IMR-90 (cell line): Measurements from ENCODE around the gene GPC6. TPM values are rescaled to one million over a fixed set of nuclear protein-coding genes. Genes with fewer than 3 reads are reported as not detected.

Experiments
- ATAC-seq: fragments of 200-7000 bp; cut with Tn5 transposase; 2 replicates; pipeline ENCODE4 v1.9.1; 2020; ENCODE audit warnings: low read depth, mild to moderate bottlenecking, moderate library complexity
- BruUV-seq: library from RNA; stranded (reverse); fragments of 400-500 nt; replicated peaks from 2 replicates; lab custom pipeline; 2021; lab: Mats Ljungman, UMichigan
- CTCF ChIA-PET: fragments of 300-600 bp; formaldehyde crosslinking; extraction: SDS; loops from one replicate; lab custom pipeline; 2021; ENCODE audit warnings: antibody characterized with exemption; lab: Yijun Ruan, JAX
- POLR2A ChIA-PET: fragments of 300-600 bp; sonication (Branson Sonifier 250); formaldehyde crosslinking; loops from one replicate; lab custom pipeline; 2022; ENCODE audit warnings: antibody characterized with exemption; ENCODE audit not compliant: unreplicated experiment; lab: Charles Lee
- DNase-seq: peaks from one replicate; pipeline ENCODE4 v3.0.0; 2013
- H2AFZ ChIP-seq: replicated peaks from 2 replicates; pipeline ENCODE3; 2013; ENCODE audit warnings: low read length, mild to moderate bottlenecking; ENCODE audit not compliant: poor library complexity
- H2AK5ac ChIP-seq: 2 replicates; pipeline ENCODE4 v1.6.1; 2013; ENCODE audit warnings: low read depth, low read length, inconsistent platforms
- H2AK9ac ChIP-seq: replicated peaks from 2 replicates; pipeline ENCODE3; 2013; ENCODE audit warnings: mild to moderate bottlenecking, low read depth, low read length, moderate library complexity; ENCODE audit not compliant: poor library complexity
- H2BK120ac ChIP-seq: 2 replicates; pipeline ENCODE4 v1.6.1; 2013; ENCODE audit warnings: low read depth, low read length, inconsistent platforms
- H2BK15ac ChIP-seq: 3 replicates; pipeline ENCODE4 v1.6.1; 2013; ENCODE audit warnings: low read depth, low read length, inconsistent platforms
- H2BK20ac ChIP-seq: 2 replicates; pipeline ENCODE4 v1.6.1; 2013; ENCODE audit warnings: low read depth, mild to moderate bottlenecking, inconsistent platforms, low read length, moderate library complexity
- H2BK5ac ChIP-seq: 2 replicates; pipeline ENCODE4 v1.6.1; 2013; ENCODE audit warnings: mild to moderate bottlenecking, low read depth, low read length, inconsistent platforms; ENCODE audit not compliant: poor library complexity, severe bottlenecking
- H3K14ac ChIP-seq: replicated peaks from 2 replicates; pipeline ENCODE4 v1.6.1; 2013; ENCODE audit warnings: low read depth, low read length, inconsistent platforms
- H3K18ac ChIP-seq: 2 replicates; pipeline ENCODE4 v1.6.1; 2013; ENCODE audit warnings: low read depth, low read length, control low read depth
- H3K23ac ChIP-seq: 2 replicates; pipeline ENCODE4 v1.6.1; 2013; ENCODE audit warnings: low read depth, low read length, inconsistent platforms
- H3K27ac ChIP-seq: 2 replicates; pipeline ENCODE4 v1.5.1; 2013; ENCODE audit warnings: mild to moderate bottlenecking, control low read depth, low read length; ENCODE audit not compliant: insufficient read depth
- H3K27me3 ChIP-seq: 2 replicates; pipeline ENCODE4 v1.6.1; 2013; ENCODE audit warnings: low read length; ENCODE audit not compliant: control insufficient read depth, insufficient read depth
- H3K36me3 ChIP-seq: 2 replicates; pipeline ENCODE4 v1.6.1; 2013; ENCODE audit warnings: low read length, mixed read lengths; ENCODE audit not compliant: control insufficient read depth, insufficient read depth
- H3K4ac ChIP-seq: 2 replicates; pipeline ENCODE4 v1.6.1; 2013; ENCODE audit warnings: low read depth, low read length, inconsistent platforms
- H3K4me1 ChIP-seq: 2 replicates; pipeline ENCODE4 v1.6.1; 2013; ENCODE audit warnings: low read length, mixed read lengths; ENCODE audit not compliant: control insufficient read depth, insufficient read depth
- H3K4me2 ChIP-seq: 2 replicates; pipeline ENCODE4 v1.6.1; 2013; ENCODE audit warnings: low read depth, mild to moderate bottlenecking, control low read depth, low read length, moderate library complexity
- H3K4me3 ChIP-seq: 2 replicates; pipeline ENCODE4 v1.5.1; 2013; ENCODE audit warnings: low read depth, mild to moderate bottlenecking, control low read depth, low read length, moderate library complexity; ENCODE audit not compliant: insufficient read depth
- H3K56ac ChIP-seq: 2 replicates; pipeline ENCODE4 v1.6.1; 2013; ENCODE audit warnings: low read length, inconsistent platforms; ENCODE audit not compliant: insufficient read depth; ENCODE audit errors: extremely low read depth
- H3K79me1 ChIP-seq, 2 experiments: 2 replicates each; pipeline ENCODE4 v1.6.1; 2013; ENCODE audit warnings: low read length in 2 of 2, inconsistent platforms in 1 of 2, low read depth in 1 of 2
- H3K9ac ChIP-seq: 2 replicates; pipeline ENCODE4 v1.6.1; 2013; ENCODE audit warnings: low read depth, low read length, control low read depth
- H3K9me1 ChIP-seq: 2 replicates; pipeline ENCODE4 v1.6.1; 2013; ENCODE audit warnings: low read length, inconsistent platforms; ENCODE audit not compliant: insufficient read depth
- H3K9me3 ChIP-seq: 2 replicates; pipeline ENCODE4 v1.6.1; 2013; ENCODE audit warnings: low read length; ENCODE audit not compliant: control insufficient read depth, insufficient read depth
- H4K20me1 ChIP-seq: 2 replicates; pipeline ENCODE4 v1.6.1; 2013; ENCODE audit warnings: low read length, inconsistent platforms; ENCODE audit not compliant: insufficient read depth
- H4K5ac ChIP-seq: 2 replicates; pipeline ENCODE4 v1.6.1; 2013; ENCODE audit warnings: mild to moderate bottlenecking, low read depth, low read length, control low read depth
- H4K8ac ChIP-seq, 2 experiments: 2 replicates each; pipeline ENCODE4 v1.6.1; 2013; ENCODE audit warnings: low read depth in 2 of 2, low read length in 2 of 2, control low read depth in 1 of 2, inconsistent platforms in 1 of 2
- H4K91ac ChIP-seq: 2 replicates; pipeline ENCODE4 v1.6.1; 2013; ENCODE audit warnings: low read depth, low read length, inconsistent platforms; ENCODE audit not compliant: insufficient read depth
- CEBPB ChIP-seq: IDR thresholded peaks from 2 replicates; pipeline ENCODE4 v1.6.1; 2012; ENCODE audit warnings: low read depth, low read length, improper control_type of control experiment
- CHD1 ChIP-seq: IDR thresholded peaks from 2 replicates; pipeline ENCODE4 v1.6.1; 2012; ENCODE audit warnings: low read depth, low read length, improper control_type of control experiment
- FOS ChIP-seq: fragments of 150-350 bp; IDR thresholded peaks from 2 replicates; pipeline ENCODE4 v1.6.1; 2016; ENCODE audit warnings: low read depth, low read length
- MAFK ChIP-seq: IDR thresholded peaks from 2 replicates; pipeline ENCODE4 v1.6.1; 2012; ENCODE audit warnings: low read depth, low read length, improper control_type of control experiment
- MAZ ChIP-seq: IDR thresholded peaks from 2 replicates; pipeline ENCODE4 v1.6.1; 2012; ENCODE audit warnings: low read depth, mild to moderate bottlenecking, low read length, improper control_type of control experiment, moderate library complexity, borderline replicate concordance
- MXI1 ChIP-seq: IDR thresholded peaks from 2 replicates; pipeline ENCODE4 v1.6.1; 2012; ENCODE audit warnings: low read depth, mild to moderate bottlenecking, low read length, moderate library complexity, borderline replicate concordance
- NFE2L2 ChIP-seq: fragments of 150-350 bp; IDR thresholded peaks from 2 replicates; pipeline ENCODE4 v1.6.1; 2016; ENCODE audit warnings: low read depth, mild to moderate bottlenecking, low read length
- POLR2A ChIP-seq: IDR thresholded peaks from 2 replicates; pipeline ENCODE4 v1.6.1; 2012; ENCODE audit warnings: mild to moderate bottlenecking, low read depth, low read length
- RAD21 ChIP-seq: IDR thresholded peaks from 2 replicates; pipeline ENCODE4 v1.6.1; 2012; ENCODE audit warnings: low read length, improper control_type of control experiment
- RCOR1 ChIP-seq: IDR thresholded peaks from 2 replicates; pipeline ENCODE4 v1.6.1; 2012; ENCODE audit warnings: mild to moderate bottlenecking, low read length, improper control_type of control experiment; ENCODE audit not compliant: insufficient replicate concordance
- RFX5 ChIP-seq: IDR thresholded peaks from 2 replicates; pipeline ENCODE4 v1.8.0; 2012; ENCODE audit warnings: low read depth, mild to moderate bottlenecking, low read length, moderate library complexity
- SMC3 ChIP-seq: fragments of 150-350 bp; IDR thresholded peaks from 2 replicates; pipeline ENCODE4 v1.6.1; 2016; ENCODE audit warnings: low read depth, mild to moderate bottlenecking, antibody characterized with exemption, low read length, moderate library complexity
- WGBS, 2 experiments: methylation state at CpG; one replicate each; pipeline versions ENCODE4 v1.1.5 to v1.1.7; 2013; ENCODE audit warnings: missing lambda C conversion rate in 2 of 2; ENCODE audit not compliant: insufficient read length in 1 of 2; ENCODE audit errors: extremely low coverage in 2 of 2; 5-methylcytosine and 5-hydroxymethylcytosine counted together
- dilution Hi-C: fragments of 300-500 bp; cut with HindIII; formaldehyde crosslinking; loops from one replicate; pipeline ENCODE4 v1.14.3; 2018; ENCODE audit warnings: low sequenced_read_pairs; ENCODE audit not compliant: unreplicated experiment
- in situ Hi-C: fragments of 300-500 bp; cut with MboI; formaldehyde crosslinking; loops from 3 replicates; pipeline ENCODE4 v1.14.3; 2019; ENCODE audit warnings: low sequenced_read_pairs, inconsistent platforms, mixed read lengths
- intact Hi-C: fragments of 100-400 bp; cut with micrococcal nuclease; formaldehyde crosslinking; loops from 2 replicates; pipeline ENCODE4 v1.10.0; 2022
- polyA plus RNA-seq, 3 experiments: library from polyadenylated mRNA; depleted of rRNA; stranded (reverse); fragments of >200 nt; gene quantifications; 2 replicates each; pipeline ENCODE4 v1.2.3, GENCODE V29; 2012; ENCODE audit warnings: low replicate concordance in 1 of 3
- total RNA-seq: library from RNA; depleted of rRNA; stranded (reverse); fragments of >200 nt; gene quantifications from 2 replicates; pipeline ENCODE4 v1.2.3, GENCODE V29; 2012
- TF ChIP-seq, protein P1 (sequence below): fragments of 150-350 bp; IDR thresholded peaks from 2 replicates; pipeline ENCODE4 v1.6.1; 2017; ENCODE audit warnings: mild to moderate bottlenecking, antibody characterized with exemption, low read length, low read depth
- TF ChIP-seq, protein P2 (sequence below): fragments of 150-350 bp; IDR thresholded peaks from 2 replicates; pipeline ENCODE4 v1.6.1; 2016; ENCODE audit warnings: low read depth, mild to moderate bottlenecking, low read length, moderate library complexity, borderline replicate concordance
- TF ChIP-seq, protein P3 (sequence below): conservative IDR thresholded peaks from 2 replicates; pipeline ENCODE4 v1.5.1; 2012; ENCODE audit warnings: mild to moderate bottlenecking, low read depth, low read length, improper control_type of control experiment

Gene GPC6
- total and polyA plus RNA-seq, 2 of the 4 experiments (the other 2 are of a cell fraction) = 14.9 to 39.4 TPM

DNA sequence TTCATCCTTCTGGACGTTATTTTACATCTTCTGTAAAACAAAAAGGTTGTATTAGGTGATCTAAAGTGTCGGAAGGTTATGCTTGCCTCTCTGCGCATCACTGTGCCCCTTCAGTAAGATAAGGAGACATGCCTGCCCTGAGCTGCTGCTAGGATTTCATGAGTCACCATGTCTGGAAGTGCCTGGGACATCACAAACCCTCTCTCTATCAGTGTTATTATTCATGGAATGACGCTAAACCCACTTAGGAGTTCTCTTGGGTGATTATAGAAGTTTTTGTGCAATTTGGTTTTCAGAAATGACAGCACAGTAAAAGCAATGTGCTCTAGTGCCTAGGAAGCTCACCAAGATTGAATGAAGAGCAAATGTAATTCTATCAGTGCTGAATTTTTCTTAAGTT lies 635.2 kb downstream of the GPC6 start:
- POLR2A ChIA-PET = interaction anchor here (1.0 kb wide), 1 partner anchor 15 kb away, joined by 3 read pairs; no protein-coding TSS in a partner anchor
- Histone ChIP-seq H2BK5ac (peak overlapping the region; percentile 87), H2AFZ (no peak overlapping the region), H3K79me1 (no peaks in the 10 kb centered on the region), H3K36me3 (no peaks in the 10 kb centered on the region), H3K18ac (peak overlapping the region; percentile 63; the same call in 1 of the 2 replicates), H3K9ac (no peak overlapping the region), H3K4me3 (no peak overlapping the region; the same call in 1 of the 2 replicates), H2BK20ac (peak overlapping the region; percentile 87), H4K91ac (peak overlapping the region; percentile 45), H3K56ac (peak overlapping the region; percentile 12; the same call in 1 of the 2 replicates), H3K14ac (no peak overlapping the region), H3K9me1 (no peaks in the 10 kb centered on the region; the same call in 1 of the 2 replicates), H3K23ac (peak overlapping the region; percentile 14; the same call in 1 of the 2 replicates), H2AK5ac (peak overlapping the region; percentile 47), H2BK120ac (peak overlapping the region; percentile 83), H3K4ac (peak overlapping the region; percentile 70), H4K8ac (peak overlapping the region; percentile 6 to 53; a peak in 2 of 4 replicates), H3K4me2 (peak overlapping the region; percentile 73), H3K4me1 (peaks cover 8% of the 10 kb centered on the region; the same call in 1 of the 2 replicates), H3K27ac (peak overlapping the region; percentile 43; the same call in 1 of the 2 replicates), H2AK9ac (no peak overlapping the region), H3K9me3 (no peaks in the 10 kb centered on the region), H2BK15ac (peak overlapping the region; percentile 22; the same call in 1 of the 3 replicates), H4K5ac (peak overlapping the region; percentile 40; the same call in 1 of the 2 replicates), H3K27me3 (no peaks in the 10 kb centered on the region), H4K20me1 (no peaks in the 10 kb centered on the region)
- no TSS peak for BruUV-seq
- ATAC-seq (peak; percentile 94), DNase-seq (peak; percentile 92)
- in situ Hi-C loops (loop anchor here (10.0 kb wide), 1 partner anchor 627 kb away; no protein-coding TSS in a partner anchor), dilution Hi-C loops (no loop called here), intact Hi-C loops (loop anchor here (5.0 kb wide), 1 partner anchor 635 kb away; the partner anchor contains the start of gene GPC6)
- CTCF ChIA-PET = interaction anchor here (0.7 kb wide), 1 partner anchor 34 kb away, joined by 4 read pairs; no protein-coding TSS in a partner anchor
- no CpG with 5 or more reads among the region's 4 CpGs for WGBS, 2 experiments
- TF ChIP-seq NFE2L2 (peak; percentile 43; the same call in 1 of the 2 replicates), RFX5 (no peak), RCOR1 (no peak), SMC3 (no peak), MAZ (no peak; the same call in 1 of the 2 replicates), POLR2A (no peak), CEBPB (peak; percentile 73), MXI1 (0 out of 2 replicates have a peak, but pooled peaks have one; percentile 38), MAFK (no peak), RAD21 (no peak), FOS (peak; percentile 93), CHD1 (no peak)
- TF ChIP-seq, protein P1, sequence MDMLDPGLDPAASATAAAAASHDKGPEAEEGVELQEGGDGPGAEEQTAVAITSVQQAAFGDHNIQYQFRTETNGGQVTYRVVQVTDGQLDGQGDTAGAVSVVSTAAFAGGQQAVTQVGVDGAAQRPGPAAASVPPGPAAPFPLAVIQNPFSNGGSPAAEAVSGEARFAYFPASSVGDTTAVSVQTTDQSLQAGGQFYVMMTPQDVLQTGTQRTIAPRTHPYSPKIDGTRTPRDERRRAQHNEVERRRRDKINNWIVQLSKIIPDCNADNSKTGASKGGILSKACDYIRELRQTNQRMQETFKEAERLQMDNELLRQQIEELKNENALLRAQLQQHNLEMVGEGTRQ = no peak
- TF ChIP-seq, protein P2, sequence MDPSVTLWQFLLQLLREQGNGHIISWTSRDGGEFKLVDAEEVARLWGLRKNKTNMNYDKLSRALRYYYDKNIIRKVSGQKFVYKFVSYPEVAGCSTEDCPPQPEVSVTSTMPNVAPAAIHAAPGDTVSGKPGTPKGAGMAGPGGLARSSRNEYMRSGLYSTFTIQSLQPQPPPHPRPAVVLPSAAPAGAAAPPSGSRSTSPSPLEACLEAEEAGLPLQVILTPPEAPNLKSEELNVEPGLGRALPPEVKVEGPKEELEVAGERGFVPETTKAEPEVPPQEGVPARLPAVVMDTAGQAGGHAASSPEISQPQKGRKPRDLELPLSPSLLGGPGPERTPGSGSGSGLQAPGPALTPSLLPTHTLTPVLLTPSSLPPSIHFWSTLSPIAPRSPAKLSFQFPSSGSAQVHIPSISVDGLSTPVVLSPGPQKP = no peak
- TF ChIP-seq, protein P3, sequence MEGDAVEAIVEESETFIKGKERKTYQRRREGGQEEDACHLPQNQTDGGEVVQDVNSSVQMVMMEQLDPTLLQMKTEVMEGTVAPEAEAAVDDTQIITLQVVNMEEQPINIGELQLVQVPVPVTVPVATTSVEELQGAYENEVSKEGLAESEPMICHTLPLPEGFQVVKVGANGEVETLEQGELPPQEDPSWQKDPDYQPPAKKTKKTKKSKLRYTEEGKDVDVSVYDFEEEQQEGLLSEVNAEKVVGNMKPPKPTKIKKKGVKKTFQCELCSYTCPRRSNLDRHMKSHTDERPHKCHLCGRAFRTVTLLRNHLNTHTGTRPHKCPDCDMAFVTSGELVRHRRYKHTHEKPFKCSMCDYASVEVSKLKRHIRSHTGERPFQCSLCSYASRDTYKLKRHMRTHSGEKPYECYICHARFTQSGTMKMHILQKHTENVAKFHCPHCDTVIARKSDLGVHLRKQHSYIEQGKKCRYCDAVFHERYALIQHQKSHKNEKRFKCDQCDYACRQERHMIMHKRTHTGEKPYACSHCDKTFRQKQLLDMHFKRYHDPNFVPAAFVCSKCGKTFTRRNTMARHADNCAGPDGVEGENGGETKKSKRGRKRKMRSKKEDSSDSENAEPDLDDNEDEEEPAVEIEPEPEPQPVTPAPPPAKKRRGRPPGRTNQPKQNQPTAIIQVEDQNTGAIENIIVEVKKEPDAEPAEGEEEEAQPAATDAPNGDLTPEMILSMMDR = no peak
